Measurements from ENCODE around the gene GPR183. TPM values are rescaled to one million over a fixed set of nuclear protein-coding genes. Genes with fewer than 3 reads are reported as not detected.

GPR183 gene
- total RNA-seq, 1 donor from 2014 or later, result 7.9 TPM

DNA sequence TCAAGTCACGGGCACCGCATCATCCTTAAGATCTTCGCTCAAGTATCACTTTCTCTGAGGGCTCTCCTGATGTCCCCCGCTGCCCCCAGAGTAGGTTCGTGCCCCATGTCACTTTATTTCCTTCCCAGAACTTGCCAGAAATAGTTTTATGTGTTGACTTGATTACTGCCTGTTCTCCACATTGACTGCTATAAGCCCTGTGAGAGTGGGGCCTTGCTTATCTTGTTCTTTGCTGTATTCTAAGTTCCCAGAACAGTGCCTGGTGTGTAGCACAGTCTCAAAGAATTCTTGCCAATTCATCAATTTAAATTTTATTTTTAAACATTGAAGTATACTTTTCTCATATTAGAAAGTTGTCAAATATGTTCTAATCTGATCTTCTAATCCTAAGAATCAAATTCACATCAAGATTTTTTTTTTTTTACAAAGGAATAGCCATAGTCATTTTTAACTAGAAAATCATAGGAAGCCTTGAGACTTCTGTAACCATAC, 32.1 kb upstream of the GPR183 start:
- DNase-seq, result no peak

DNA sequence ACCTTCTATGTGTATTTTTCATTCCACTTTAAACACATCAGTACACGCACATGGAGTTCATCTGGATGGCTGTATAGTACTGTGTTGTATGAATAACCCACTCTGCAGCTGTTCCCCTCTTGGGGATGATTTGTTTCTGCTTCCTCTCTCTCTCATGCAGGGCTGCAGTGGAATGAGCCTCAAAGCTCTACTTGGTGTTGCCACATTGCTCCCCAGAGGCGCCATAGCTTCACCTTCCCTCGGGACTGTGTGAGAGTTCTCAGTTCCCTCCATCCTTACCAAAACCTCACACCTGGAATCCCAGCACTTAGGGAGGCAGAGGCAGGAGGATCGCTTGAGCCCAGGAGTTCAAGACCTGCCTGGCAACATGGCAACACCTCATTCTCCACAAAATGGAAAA, 28.4 kb upstream of the GPR183 start:
- DNase-seq, result peak; percentile 20

DNA sequence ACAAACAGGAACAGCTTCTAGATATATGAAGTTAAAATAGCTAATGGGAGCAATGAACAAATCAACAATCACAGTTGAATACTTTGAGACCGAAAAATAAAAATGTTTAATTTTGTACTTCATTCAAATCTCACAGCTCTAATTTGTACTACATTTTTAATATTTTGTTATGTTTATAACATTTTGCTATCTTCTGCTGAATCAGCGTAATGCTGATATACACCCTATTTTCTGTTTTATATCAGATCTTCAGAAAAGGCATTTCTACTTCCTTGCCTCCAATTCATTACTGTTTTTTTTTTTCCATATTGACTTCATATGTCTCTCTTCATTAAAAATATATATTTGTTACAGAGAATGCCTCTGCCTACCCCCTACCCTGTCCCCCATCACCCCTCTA, 27.9 kb upstream of the GPR183 start:
- DNase-seq, result no peak

- no peak for DNase-seq
These were observed 27.0 kb upstream of the GPR183 start for GRCh38 chr13:99334221-99334620.

GRCh38 chr13:99332456-99332855, 25.3 kb upstream of the GPR183 start:
- no peak for DNase-seq

GRCh38 chr13:99331881-99332293, 24.7 kb upstream of the GPR183 start:
- DNase-seq, result no peak

- no peak for DNase-seq
These were observed 23.7 kb upstream of the GPR183 start for GRCh38 chr13:99330942-99331341.

- DNase-seq, result no peak
These were observed 22.3 kb upstream of the GPR183 start for GRCh38 chr13:99329477-99329876.

DNA sequence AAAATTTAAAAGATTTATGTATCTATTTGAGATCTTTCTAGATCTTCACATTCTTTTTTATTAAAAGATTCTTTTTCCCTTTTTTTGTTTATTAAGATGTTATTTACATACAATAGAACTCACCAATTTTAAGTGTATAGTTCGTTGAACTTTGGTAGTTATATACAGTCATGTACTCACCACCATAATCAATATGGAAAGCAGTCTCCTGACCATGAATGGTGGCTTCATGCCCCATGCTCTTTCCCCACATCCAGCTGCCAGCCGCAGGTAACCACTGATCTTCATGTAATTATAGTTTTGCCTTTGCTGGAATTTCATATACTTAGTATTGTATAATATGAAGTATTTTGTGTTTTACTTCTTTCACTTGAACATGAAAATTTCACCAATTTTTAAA, 20.6 kb upstream of the GPR183 start:
- no peak for DNase-seq

DNA sequence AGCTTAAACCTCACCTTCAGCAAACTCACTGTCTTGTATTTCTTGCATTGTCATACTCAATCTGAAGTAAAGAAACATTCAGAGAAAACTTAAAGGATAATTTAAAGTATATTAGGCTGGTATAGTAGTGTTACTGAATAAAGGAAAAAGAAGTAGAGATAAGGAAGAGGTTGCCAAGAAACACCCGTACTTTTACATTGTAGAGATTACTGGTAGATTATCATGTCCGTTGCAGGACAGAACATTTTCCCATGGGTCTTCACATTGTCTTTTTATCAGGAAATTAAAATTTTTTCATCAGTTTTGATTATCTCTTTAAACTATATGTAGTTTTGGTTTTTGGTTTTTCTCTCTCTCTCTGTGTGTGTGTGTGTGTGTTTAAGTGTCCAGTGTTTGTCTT, 19.9 kb upstream of the GPR183 start:
- no peak for DNase-seq

DNA sequence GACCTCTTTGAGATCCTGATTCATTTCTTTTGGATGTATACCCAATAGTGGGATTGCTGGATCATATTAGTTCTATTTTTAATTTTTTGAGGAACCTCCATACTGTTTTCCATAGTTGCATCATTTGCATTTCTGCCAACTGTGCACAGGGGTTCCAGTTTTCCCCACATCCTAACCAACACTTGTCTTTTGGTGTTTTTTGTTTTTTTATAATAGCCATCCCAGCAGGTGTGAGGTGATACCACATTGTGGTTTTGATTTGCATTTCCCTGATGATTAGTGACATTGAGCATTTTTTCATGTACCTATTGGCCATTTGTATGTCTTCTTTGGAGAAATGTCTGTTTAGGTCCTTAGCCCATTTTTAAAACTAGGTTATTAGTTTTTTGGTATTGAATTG, 18.8 kb upstream of the GPR183 start:
- DNase-seq, result no peak

DNA sequence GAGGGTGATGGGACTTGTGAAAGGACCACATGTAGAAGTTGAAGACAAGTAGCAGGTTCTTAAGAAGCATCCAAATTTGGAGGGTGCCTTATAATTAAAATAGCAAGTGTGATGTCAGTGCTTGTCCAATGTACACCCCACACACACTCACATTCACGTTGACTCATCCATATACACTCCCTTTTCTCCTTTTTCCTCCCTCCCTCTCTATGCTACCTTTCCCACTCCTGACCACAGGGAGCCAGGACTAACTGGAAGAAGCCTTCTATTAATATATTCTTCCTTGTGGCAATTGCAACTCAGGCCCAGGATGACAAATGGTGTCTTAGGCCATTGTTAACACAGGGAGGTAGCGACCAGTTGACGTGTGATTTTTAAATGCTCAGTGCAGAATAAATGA, 16.3 kb upstream of the GPR183 start:
- DNase-seq, result no peak

DNA sequence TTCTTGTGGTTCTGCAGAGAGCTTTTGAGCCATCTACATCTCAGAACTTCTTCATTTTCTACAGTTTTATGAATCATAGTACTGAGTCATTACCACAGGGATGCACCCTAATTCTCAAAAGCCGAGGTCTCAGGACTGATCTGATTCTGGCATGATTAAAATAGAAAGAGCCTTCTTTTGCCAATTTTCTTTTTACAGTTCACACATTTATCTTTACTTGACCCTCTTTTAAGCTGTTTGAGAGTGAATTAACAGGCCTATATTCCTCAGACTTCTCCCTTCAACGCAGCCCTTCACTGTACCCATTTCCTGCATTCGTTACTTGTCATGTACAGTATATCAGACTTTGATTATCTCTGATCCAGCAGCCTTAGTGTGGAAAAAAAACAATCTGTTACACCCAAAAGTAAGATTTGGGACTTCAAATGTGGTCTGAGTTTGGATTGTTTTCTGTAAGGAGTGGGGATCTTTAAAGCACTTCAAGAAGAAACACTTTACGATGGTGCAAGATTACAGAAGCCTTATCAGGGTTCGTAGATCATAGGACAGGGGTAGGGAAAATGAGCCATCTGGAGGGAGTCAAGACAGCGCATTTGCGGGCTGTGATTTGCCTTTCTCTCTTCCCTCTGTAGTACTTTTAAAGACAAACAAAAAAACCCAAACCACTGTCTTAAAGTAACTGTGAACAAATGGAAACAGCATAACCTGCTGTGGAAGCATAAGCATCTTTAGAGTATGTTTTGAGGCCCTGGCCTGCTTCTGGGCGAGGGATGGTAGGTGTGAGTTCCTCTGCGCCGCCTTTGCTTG, 15.3 kb upstream of the GPR183 start:
- DNase-seq, result no peak

- no peak for DNase-seq
These were observed 14.5 kb upstream of the GPR183 start for GRCh38 chr13:99321709-99322108.

GRCh38 chr13:99320693-99321481, 13.7 kb upstream of the GPR183 start:
- peak; percentile 76 for DNase-seq

DNA sequence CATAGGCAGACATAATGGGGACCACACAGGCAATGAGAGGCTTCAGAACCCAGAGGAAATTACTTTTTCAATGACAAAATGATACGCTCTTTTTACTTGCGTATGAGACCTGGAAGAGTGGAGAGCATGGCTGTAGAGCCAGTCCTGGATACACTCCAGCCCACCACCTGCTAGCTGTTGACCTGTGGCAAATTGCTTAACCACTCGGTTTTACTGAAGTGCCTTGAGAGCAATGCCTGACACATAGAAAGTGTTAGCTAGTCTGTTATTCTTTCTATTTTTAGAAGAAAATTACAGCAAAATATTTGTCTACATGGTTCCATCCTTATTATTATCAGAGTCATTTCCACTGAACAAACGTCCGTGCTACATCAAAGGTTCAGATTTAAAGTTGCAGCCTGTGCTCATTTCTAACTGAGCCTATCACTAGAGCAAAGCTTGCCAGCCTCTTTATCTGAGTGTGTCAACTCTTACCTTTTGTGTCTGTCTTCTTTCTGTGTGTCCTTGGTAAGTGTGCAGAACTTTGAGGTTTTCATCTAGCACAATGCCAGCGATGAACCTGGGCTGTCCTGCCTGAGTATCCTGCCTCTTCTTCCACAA, 9.6 kb upstream of the GPR183 start:
- no peak for DNase-seq

DNA sequence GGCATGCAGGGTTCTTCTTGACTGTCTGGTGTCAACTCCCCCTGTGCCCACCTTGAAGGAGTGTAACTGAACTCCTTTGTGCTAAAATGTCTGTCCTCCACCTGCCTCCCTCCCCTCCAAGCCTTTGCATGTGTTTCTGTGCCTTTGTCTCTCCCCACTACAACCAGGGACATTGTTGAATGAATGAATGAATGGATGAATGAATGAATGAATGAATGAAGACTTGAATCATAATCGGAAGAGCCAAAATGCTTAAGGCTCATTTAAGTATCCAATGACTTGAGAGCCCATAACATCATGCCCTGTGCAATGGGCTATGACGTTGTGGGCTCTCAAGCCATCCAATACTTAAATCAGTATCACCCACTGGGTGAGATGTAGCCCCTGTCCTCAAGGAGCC, 9.0 kb upstream of the GPR183 start:
- no peak for DNase-seq

DNA sequence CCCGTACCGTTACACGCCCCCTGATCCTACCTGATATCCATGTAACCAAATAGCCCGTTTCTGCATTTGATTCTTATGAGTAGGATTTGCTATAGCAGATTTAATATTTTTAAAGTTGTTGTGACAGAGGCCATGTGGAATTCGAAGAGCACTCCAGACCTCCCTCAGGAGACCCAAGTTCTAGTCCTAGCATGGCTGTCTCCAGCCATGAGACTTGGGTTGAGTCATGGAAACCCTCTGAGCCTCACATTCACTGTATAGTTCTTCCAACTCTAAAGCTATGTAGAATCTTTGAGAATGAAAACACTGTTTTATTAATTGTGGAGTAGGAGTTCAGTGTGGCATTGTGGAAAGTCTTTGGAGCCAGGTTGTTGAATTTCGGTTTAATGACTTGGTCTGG, 8.0 kb upstream of the GPR183 start:
- no peak for DNase-seq

DNA sequence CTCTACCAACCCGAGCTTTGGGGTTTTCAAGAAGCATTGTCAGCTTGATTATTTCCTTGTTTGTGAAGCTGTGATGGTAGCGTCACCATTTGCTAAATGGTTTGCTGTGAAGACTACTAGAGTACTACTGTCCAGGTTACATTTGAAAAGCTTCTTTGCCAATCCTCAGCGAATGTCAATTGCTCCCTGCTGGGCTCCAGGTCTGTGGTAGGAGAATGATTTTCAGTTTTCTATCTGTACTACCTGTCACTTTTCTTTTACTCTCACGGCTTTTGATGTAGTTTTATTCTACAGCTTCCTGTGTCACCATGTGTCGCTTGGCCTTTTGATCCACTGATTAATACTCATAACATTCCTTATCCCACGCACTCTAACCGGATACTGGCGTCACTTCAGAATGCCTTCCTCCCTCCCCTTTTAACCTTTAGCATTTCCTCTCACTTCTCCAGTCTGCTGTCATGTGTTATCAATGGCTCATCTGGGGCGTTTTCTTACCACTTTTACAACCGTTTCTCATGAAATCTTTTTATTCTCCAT, 7.5 kb upstream of the GPR183 start:
- DNase-seq, result no peak

DNA sequence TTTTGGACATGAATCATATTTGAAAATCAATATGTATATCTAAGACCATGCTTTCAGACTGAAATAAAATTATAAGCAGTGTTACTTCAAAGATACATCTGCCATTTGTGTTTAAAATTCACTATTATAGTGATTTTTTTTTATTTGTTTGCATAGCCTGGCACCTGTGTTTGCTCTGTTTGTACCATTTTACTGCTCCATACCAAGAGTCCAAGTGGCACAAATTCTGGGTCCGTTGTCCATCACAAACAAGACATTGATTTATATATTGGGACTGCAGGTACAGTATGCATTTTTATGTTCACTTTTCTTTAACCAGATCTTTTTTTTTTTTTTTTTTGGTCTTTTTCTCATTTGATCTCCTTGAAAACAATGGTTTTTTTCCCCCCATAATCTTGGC, 6.7 kb upstream of the GPR183 start:
- DNase-seq, result no peak

DNA sequence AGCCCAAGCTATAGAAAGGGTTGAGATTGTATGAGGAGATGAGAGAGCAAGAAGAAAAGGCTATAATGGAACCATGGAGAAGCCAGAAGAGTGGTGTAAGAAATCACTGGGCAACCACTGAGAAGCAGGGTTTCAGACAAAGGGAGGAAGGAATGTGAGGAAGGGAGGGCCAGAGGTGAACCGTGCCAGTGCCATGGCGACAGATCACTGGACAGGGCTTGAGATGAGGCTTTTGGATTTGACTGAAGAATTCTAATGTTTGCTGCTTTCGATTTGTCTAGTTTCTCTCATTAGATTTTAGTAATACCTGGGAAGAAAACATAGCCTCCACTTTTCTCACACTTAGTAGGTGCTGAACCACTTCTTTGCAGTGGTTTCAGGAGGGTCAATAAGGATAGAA, 6.3 kb upstream of the GPR183 start:
- DNase-seq, result no peak

DNA sequence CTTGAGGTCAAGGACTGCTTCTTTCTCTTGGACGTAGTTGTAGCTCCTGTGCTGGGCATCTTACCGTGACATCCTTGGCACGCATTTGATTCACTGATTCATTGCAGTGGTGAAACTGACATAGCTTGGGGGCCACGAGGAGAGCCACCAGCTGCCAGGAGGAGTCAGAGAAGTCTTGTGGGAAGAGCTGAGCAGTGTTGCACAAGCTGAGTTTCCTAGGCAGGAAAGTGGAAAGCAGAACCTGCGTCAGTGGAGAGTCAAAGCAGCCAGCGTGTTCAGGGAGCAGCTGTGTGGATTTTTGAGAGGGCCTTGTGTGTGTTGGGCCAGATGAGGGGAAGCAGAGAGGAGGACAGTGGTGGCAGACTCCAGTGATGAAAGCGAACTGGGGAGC, 5.3 kb upstream of the GPR183 start:
- DNase-seq, result peak; percentile 54
